Mesenteric fat pad (tissue), 1 donor: ENCODE results near the gene CREB3L1. TPM values are rescaled to one million over a fixed set of nuclear protein-coding genes. Genes with fewer than 3 reads are reported as not detected.

Experiments
- DNase-seq: peaks from one replicate; pipeline ENCODE4 v3.0.0-alpha.2; 2020; ENCODE audit warnings: low spot score
- total RNA-seq: library from RNA; stranded (reverse); fragmentation: NEBNext Ultra II Directional; extraction: Animal tissue kit (Norgen Biotek cat#: 25700); gene quantifications from one replicate; pipeline ENCODE4 v1.2.1, GENCODE V29; 2021
- donor health status: DM: yes; HTN: yes; CAD: no.

Gene CREB3L1
- total RNA-seq, 1 donor from 2014 or later: 8.4 TPM

DNA sequence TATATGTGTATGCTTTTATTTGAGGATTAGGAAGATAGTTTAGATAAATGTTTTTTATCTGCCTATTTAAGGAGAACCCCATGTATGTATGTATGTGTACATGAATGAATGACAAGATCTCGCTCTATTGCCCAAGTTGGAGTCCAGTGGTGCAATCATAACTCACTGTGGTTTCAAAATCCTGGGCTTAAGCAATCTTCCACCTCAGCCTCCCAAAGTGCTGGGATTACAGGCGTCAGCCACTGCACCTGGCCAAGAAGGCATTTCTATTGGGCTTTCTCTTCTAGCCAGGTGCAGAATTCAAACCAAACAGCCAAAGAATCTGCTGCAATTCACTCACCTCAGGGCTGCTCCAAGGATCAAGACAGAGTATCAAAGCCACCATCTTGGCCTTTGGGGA, 44.3 kb downstream of the CREB3L1 start:
- DNase-seq: no peak

DNA sequence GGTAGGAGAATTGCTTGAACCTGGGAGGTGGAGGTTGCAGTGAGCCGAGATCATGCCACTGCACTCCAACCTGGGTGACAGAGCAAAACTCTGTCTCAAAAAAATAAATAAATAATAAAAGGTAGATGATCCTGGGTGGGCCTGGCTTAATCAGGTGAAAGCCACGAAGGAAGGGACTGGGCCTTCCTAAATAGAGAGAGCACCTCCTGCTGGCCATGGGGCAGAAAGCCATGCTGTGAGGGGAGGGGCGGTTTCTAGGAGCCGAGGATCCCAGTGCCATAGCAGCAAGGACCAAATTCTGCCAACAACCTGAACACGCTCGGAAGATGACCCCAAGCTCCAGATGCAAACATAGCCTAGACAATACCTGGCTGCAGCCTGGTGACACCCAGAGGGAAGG, 45.3 kb downstream of the CREB3L1 start:
- no peak for DNase-seq

DNA sequence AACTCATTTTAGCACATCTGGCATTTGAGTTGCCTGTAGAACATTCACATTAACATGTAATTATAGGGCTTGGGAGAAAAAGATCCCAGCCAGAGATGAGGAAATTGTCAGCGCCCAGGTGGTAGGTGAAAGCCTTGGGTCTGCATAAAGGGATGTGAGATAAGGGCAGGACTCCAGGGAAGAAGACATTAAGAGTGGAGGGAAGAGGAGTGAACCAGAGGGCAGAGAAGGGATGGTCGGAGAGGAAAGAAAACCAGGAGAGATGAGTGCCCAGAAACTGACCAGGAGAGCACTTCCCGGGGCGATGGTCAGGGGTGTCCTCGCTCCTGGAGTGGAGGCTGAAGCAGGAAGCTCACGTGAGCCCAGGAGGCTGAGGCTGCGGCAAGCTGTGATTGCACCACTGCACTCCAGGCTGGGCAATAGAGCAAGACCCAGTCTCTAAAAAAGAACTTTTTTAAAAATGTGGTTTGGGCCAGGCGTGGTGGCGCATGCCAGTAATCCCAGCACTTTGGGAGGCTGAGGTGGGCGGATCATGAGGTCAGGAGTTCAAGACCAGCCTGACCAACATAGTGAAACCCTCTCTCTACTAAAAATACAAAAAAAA, 49.5 kb downstream of the CREB3L1 start:
- DNase-seq: no peak

DNA sequence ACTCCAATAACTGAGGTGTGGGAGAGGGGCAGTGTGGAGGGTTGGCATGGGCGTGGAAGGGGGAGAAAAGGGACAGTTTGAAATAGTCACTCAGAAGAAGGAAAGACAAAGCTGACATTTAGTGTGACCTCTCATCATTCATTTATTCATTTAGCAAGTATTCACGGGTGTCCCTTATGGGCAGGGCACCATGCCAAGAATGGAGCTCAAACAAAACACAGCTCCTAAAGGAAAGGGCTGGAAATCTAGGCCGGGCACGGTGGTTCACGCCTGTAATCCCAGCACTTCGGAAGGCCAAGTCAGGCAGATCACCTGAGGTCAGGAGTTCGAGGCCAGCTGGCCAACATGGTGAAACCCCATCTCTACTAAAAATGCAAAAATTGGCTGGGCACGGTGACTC, 50.4 kb downstream of the CREB3L1 start:
- no peak for DNase-seq

DNA sequence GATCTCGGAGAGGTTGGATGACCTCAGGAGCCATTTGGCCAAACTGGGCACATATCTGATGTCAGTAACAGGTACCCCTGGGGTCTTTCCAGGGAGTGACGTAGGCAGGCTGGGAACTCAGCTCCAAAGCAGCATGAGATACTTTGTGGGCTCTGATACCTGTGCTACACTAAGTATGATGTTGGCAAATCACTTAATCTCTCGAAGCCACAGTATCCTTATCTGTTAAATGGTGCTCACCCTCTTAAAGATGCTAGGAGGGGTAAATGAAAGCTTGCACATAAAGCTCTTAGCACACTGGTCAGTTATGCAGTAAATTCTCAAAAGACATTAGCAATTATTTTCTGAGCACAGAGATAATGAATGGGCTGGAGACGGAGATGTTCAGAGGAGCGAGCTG, 52.7 kb downstream of the CREB3L1 start:
- DNase-seq: no peak

DNA sequence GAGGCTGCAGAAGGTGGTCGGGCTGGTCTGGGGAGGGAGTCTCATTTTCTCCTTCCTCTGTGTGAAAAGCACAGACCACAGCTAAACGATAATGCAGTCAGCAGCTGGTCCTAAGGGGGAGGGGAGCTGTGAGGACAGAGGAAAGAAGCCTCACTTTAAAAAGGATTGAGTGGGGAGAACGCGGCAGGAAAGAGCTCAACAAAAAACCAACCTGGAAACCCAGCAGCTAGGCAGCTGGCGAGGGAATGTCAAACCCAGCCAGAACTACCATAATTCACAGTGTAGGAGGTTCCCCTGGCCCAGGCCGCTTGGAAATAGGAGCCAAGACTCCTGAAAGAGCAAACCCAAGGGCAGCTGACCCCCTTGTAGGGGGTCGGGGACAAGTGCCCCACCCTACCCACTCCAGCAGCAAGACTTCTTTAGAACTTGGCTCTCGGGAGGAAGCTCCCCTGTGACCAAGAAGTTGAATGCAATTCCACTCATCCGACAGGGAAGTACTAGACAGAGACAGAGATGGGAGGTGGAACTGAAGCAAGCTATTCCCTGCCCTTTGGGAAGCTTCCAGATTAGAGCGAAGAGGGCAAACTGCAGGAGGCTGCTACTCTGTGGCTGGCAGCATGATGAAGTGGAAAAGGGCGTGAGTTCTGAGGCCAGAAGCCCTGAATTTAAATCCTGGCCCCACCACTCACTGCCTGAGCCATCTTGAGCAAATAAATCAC, 53.3 kb downstream of the CREB3L1 start:
- DNase-seq: no peak

DNA sequence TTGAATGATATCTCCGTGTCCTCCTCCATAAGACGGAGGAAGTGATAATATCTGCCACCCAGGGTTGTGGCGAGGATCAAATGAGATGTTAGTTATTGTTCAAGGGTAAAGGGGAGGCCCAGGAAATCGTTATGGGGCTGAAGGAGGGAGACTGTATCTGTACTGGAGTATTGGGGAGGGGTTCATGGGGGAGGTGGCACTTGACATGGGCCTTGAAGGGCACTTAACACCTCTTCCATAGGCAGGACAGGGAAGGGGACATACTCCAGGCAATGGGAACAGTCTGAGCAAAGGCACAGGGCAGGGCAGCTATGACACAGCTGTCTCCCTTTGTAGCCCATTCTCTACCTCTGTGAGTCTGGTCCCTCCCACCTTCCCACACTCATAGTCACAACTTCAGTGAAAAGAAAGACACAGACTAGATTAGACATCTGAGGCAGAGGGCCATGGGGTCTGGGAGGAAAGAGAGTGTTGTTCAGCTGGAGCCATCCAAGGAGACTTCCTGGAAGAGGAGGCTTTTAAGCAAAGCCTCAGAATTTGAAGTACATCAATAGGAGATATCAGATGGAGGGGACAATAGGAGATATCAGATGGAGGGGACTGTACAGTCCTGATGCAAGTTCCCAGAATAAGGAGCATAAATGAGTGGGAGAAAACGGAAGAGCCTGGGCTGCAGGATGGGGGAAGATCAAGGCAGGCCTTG, 54.0 kb downstream of the CREB3L1 start:
- DNase-seq: no peak

DNA sequence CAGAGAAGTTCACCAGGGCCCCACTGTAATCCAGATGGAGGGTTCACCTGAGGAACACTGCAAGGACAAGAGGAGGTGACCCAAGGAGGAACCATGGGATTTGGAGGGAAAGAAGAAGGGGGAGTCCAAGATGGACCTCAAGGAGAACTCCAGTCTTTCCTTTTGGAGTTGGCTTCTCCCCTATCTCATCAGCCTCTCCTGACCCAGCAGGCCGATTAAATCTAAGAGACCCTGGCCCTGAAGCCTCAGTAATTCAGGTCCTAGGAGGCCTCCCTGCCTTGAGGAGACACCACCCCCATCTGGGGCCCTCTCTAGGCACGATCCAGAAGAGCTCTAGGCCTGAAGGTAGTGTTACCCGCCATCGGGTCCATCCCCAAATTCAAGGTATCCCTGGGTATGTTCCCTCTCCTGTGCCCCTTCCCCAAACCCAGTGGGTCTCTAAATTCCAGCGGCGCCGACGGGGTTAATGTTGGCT, 54.7 kb downstream of the CREB3L1 start:
- no peak for DNase-seq

DNA sequence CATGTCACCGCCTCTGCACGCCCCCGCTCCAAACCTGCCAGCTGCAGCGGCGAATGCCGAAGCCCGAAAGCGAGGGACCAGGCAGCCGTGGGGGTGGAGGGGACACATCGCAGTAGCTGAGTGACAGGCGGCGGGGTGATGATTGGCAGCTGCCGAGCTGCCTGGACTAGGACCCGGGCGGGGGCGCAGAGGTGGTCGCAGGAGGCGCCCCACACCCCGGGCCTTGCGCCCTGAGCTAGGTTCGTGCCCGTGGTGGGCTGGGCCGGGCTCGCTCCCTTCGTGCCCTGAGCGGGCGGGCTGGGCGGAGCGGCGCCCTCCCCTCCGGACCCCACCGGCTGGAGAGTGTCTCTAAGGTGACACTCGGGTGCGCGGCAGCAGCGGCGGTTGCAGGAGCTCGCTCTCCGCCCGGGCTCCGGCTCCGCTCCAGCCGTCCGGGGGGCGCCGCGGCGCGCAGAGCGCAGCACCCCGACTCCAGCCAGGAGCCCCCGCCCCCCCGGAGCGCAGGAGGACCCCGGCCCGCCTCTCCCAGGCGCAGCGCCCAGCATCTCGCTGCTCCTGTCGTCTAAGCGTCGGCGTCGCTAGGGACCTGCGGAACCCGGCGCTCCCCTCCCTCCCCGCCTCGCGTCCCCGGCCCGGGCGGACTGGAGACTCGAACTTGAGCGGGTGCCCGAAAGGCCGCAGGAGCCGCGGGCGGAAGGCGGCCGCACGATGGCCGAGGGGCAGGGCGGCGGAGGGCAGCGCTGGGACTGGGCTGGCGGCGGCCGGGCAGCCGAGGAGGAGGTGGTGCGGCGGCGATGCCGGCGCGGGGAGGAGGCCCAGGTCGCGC, 55.3 kb downstream of the CREB3L1 start:
- no peak for DNase-seq

DNA sequence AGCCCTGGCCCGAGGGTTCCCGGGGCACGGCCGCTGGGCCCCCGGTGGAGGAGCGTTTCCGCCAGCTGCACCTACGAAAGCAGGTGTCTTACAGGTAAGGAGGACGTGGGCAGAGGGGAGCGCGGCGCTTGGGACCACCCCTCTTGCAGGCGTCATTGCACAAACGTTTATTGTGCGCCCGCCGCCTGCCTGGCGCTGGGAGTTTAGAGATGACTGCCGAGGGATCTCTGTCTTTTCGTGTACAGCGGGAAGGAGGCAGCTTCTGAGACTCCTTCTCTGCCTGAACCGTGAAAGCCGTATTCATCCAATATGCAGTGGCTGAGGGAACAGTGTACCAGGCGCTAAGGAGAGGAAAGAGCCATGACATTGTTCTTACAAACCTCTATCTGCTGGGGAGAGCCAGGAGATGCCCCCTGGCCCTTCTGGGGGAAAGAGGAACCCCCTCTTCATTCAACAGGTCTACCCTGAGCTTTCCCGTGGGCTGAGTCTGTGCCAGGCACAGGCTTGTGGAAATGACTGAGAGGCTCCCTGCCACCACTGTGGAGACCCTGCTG, 56.0 kb downstream of the CREB3L1 start:
- DNase-seq: no peak

DNA sequence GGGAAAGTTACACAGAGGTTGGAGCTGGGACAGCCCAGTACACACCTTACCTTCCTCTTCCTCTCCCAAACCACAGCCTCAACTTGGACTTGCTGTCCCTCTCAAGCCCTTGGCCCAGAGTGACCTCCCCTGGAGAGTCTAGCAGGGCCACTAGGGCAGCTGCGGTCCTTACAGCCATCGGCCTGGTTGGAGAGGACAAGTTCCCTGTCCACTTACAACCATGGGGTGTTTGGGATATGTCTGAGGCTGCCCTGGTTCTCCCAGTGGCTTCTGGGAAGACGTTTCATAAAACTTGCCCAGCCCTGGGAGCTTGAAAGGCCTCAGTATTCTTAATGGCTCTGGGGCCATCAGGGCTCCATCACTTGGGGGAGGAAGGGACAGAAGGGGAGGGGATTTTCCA, 56.7 kb downstream of the CREB3L1 start:
- no peak for DNase-seq

DNA sequence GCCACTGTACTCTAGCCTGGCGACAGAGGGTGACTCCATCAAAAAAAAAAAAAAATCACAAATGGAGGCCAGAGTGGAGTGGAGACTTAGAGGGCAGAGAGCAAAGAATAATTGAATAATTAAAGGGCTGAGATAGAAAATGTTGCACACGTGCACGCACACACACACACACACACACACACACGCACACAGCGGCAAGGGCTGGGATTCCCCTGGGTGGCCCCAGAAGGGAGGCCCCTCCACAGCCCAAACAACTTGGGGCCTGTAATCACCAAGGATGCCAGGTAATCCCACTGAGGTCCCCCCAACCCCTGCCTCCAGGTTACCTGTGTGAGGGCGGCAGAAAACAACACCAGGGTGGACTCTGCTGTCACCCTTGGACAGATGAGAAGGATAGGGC, 57.8 kb downstream of the CREB3L1 start:
- DNase-seq: no peak

DNA sequence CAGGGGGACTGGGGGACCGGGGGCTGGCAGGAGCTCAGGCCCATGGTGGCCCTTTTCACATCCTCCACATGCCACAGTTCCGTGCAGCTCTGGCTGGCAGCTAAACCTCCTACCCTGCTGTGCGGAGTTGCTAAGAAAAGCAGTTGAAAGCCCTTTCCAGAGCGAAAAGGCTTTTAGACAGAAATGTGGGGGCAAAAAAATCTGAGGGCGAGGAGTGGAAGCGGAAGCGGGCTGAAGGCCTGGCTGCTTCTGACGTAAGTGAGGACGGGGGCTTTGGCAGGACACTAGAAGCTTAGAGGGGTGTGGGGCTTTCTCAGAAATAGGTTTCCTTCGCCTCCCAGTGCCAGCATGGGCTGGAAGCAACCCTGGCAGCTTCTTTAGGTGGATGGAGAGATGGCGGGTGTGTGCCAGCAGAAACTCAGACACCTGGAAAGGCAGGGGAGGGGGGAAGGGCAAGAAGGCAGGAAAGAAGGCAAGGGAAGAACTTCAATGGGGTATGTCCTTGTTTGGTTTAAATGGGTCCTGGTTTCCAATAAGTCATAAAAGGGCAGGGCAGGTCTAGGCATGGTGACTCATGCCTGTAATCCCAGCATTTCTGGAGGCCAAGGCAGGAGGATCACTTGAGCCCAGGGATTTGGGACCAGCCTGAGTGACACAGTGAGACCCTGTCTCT, 58.6 kb downstream of the CREB3L1 start:
- DNase-seq: no peak

DNA sequence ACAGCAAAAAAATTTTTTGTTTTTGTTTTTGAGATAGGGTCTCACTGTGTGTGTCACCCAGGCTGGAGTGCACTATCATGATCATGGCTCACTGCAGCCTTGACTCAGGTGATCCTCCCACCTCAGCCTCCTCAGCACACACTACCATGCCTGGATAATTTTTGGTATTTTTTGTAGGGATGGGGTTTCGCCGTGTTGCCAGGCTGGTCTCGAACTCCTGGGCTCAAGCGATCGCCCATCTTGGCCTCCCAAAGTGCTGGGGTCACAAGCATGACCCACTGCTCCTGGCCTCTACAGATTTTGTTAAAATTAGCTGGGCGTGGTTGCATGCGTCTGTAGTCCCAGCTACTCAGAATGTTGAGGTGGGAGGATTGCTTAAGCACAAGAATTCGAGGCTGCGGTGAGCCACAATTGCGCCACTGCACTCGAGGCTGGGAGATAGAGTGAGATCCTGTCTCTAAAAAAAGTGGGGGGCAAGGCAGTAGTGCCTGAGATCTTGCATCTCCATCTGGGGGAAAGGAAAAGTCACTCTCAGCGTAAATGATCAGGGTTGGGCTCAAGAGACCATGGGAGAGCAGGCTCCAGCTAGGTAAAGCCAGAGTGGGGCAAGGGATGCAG, 59.2 kb downstream of the CREB3L1 start:
- DNase-seq: no peak

DNA sequence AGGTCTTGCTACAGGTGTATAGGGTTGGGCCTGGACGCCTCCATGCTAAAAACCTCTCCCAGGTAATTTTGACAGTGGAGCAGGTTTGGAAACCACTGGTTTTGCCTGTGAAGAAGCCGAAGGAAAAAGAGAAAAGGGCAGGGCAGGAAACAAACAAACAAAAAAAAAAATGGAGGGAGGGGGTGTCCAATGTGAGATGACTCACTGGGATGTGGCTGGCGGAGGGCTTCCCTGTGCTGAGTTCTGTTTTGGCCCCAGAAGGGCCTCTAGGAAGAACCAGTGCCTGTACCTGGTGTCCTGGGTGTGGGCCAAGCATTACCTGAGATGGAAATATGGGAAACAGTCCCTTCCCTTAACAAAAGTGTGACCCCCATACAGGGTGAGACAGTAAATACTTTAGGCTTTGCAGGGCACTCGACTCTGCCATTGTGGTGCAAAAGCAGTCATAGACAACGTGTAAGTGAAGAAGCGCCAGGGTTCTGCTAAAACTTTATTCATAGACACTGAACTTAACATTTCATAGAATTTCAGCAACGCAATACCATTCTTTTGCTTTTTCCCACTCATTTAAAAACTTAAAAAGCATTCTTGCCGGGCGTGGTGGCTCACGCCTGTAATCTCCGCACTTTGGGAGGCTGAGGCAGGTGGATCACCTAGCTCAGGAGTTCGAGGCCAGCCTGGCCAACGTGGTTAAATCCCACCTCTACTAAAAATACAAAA, 60.3 kb downstream of the CREB3L1 start:
- no peak for DNase-seq

DNA sequence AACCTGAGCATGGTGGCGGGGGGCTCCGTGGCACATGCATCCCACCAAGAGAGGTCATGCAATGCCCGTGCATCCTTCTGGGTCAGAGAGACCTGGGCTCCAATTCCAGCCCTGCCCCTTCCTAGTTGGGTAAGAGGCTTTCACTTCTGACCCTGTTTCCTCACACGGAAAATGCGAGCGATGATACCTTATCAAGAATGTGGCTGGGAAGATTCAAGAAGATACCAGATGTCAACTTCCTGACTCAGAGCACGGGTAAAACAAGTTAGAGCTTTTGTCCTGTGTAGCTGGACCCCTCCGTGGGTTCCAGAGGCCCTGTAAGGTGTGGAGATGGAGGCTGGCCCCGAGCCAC, 61.1 kb downstream of the CREB3L1 start:
- DNase-seq: no peak

DNA sequence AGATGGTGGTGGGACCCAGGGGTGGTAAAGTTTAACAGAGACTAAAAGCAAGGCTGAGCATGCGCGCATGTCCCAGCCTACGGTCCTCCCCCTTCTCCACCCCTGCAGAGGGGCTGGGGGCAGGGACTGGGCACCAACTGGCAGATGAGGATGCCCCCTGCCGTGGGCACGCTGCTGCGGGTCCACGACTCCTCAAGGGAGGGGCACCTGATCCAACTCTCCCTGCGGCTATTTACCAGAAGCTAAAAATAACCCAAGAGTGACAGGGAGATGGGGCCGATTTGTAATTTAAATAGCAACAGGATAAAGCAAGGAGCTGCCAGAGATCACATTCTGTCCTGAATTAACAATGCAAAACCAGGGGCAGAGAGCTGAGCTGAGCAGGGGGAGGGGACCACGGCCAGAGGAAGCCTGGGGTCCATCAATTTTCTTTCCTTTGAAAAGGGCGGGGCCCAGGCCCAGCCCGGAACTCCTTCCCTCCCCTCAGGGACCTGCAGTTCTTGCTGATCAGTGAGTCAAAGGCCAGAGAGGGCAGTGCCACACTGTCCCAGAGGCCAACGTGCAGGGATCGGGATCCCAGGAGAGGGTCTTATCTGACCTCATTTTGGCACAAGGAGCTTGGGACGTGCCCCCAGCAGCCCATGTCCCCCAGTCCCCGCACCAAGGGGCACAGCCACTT, 61.7 kb downstream of the CREB3L1 start:
- no peak for DNase-seq

DNA sequence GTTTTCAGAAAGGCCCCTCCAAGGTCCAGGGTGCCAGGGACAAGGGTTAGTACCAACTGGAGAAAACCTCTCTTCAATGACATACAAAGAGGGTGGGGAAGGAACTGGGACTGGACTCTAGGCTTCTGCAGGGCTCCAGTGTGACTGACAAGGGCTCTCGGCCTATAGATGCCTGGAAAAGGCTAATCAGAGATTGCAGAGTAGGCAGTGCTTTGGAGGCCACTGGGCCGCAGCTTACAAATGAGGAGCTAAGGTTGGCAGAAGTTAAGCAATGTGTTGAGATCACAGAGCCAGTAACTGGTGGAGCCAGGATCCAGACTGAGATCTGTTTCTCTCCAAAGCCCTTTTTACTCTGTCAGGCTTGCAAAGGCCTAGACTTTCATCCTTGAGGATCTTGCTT, 62.4 kb downstream of the CREB3L1 start:
- no peak for DNase-seq

DNA sequence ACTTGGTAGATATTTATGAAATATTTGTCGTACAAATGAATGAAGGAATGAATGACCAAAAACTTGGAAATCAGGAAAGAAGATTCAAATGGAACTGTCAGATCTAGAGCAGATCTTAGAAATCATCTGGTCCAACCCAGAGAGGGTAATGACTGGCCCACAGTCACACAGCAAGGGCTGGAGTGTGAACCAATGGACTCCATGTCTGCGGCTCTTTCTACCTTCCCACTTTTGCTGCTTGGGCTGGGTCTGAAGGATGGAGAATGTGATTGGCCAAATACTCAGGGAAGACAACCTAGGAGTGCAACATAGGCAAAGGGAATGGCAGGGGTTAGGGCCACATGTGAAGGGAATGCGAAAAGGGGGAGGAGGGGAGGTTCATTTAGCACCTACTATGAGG, 64.0 kb downstream of the CREB3L1 start:
- no peak for DNase-seq
